Fibroblast of the aortic adventitia (primary cell): ENCODE results near the gene UBXN2A. TPM values are rescaled to one million over a fixed set of nuclear protein-coding genes. Genes with fewer than 3 reads are reported as not detected.

ENCODE experiments used
- DNase-seq: peaks from one replicate; pipeline ENCODE4 v3.0.0-alpha.2; 2010; ENCODE audit warnings: low read depth
- H3K4me3 ChIP-seq: 2 replicates; pipeline ENCODE4 v1.5.1; 2011; ENCODE audit warnings: low read depth, mild to moderate bottlenecking, control low read depth, low read length, moderate library complexity
- CTCF ChIP-seq: IDR thresholded peaks from 2 replicates; pipeline ENCODE4 v1.5.1; 2011; ENCODE audit warnings: mild to moderate bottlenecking, low read length, control low read depth, inconsistent platforms; ENCODE audit not compliant: insufficient read depth
- total RNA-seq: library from RNA; depleted of rRNA; stranded (reverse); fragments of >200 nt; gene quantifications from 2 replicates; pipeline ENCODE4 v1.2.3, GENCODE V29; 2012; ENCODE audit warnings: low replicate concordance

The UBXN2A gene
- total RNA-seq, 1 donor: 14.2 TPM

GRCh38 chr2:23994567-23994966 lies 54.3 kb downstream of the UBXN2A start:
- DNase-seq: no peak
- no peak for TF ChIP-seq CTCF
- no peak overlapping the region for H3K4me3 ChIP-seq

- TF ChIP-seq CTCF: no peak
- DNase-seq: no peak
- no peak overlapping the region for H3K4me3 ChIP-seq
Measured at GRCh38 chr2:24007693-24008092, 67.4 kb downstream of the UBXN2A start.

- no peak for TF ChIP-seq CTCF
- DNase-seq: no peak
- H3K4me3 ChIP-seq: no peak overlapping the region
Measured at GRCh38 chr2:24008672-24009366, 68.6 kb downstream of the UBXN2A start.

- DNase-seq: no peak
- TF ChIP-seq CTCF: no peak
- H3K4me3 ChIP-seq: peak overlapping the region; percentile 55
Measured at GRCh38 chr2:24009367-24009679, 69.1 kb downstream of the UBXN2A start.

- no peak for TF ChIP-seq CTCF
- H3K4me3 ChIP-seq: peak within 1 kb of the TSS; percentile 55
- peak; percentile 11 for DNase-seq
Measured at GRCh38 chr2:24009680-24010476, 69.6 kb downstream of the UBXN2A start, which contains the start of gene MFSD2B. Gene MFSD2B, plus strand, starts transcription at chr2:24010085. Its CDS starts 12 bp downstream, at chr2:24010097.

GRCh38 chr2:24010477-24011249 lies 70.4 kb downstream of the UBXN2A start:
- DNase-seq: no peak
- H3K4me3 ChIP-seq: peak overlapping the region; percentile 55
- TF ChIP-seq CTCF: no peak
